Measurements from ENCODE around the gene TIAM2.
A peak's percentile ranks its signal among the peaks of the same experiment; 100 is the strongest.

TIAM2 gene

GRCh38 chr6:155064303-155064702, 69.2 kb downstream of the TIAM2 start:
- no peak for DNase-seq

- peak; percentile 67 for DNase-seq
Observed at GRCh38 chr6:155066361-155066760, 71.2 kb downstream of the TIAM2 start.

GRCh38 chr6:155066921-155067680, 72.0 kb downstream of the TIAM2 start:
- no peak for DNase-seq

GRCh38 chr6:155067956-155068615, 73.0 kb downstream of the TIAM2 start:
- no peak for DNase-seq

- DNase-seq = no peak
Observed at GRCh38 chr6:155069543-155069942, 74.4 kb downstream of the TIAM2 start.

- DNase-seq = no peak
Observed at GRCh38 chr6:155075930-155076695, 81.0 kb downstream of the TIAM2 start.

- no peak for DNase-seq
Observed at GRCh38 chr6:155077331-155077730, 82.2 kb downstream of the TIAM2 start.

- DNase-seq = no peak
Observed at GRCh38 chr6:155077784-155078183, 82.7 kb downstream of the TIAM2 start.

GRCh38 chr6:155078331-155078745, 83.2 kb downstream of the TIAM2 start:
- DNase-seq = no peak

GRCh38 chr6:155079985-155080452, 84.9 kb downstream of the TIAM2 start:
- DNase-seq = no peak

- peak; percentile 91 for DNase-seq
Observed at GRCh38 chr6:155080881-155081845, 86.0 kb downstream of the TIAM2 start.

GRCh38 chr6:155084431-155085123, 89.5 kb downstream of the TIAM2 start:
- peak; percentile 57 for DNase-seq

GRCh38 chr6:155085582-155086257, 90.6 kb downstream of the TIAM2 start:
- DNase-seq = peak; percentile 61

- no peak for DNase-seq
Observed at GRCh38 chr6:155088856-155089255, 93.7 kb downstream of the TIAM2 start.

GRCh38 chr6:155089746-155090145, 94.6 kb downstream of the TIAM2 start:
- DNase-seq = no peak

GRCh38 chr6:155090166-155090565, 95.1 kb downstream of the TIAM2 start:
- no peak for DNase-seq

GRCh38 chr6:155091756-155092155, 96.6 kb downstream of the TIAM2 start:
- no peak for DNase-seq

- DNase-seq = no peak
Observed at GRCh38 chr6:155093430-155093829, 98.3 kb downstream of the TIAM2 start.

GRCh38 chr6:155100087-155100486, 105.0 kb downstream of the TIAM2 start:
- peak; percentile 38 for DNase-seq

GRCh38 chr6:155100591-155100990, 105.5 kb downstream of the TIAM2 start:
- DNase-seq = no peak

Data from fibroblast of skin of abdomen (primary cell).